Measurements from ENCODE around the gene KLK8. TPM values are rescaled to one million over a fixed set of nuclear protein-coding genes. Genes with fewer than 3 reads are reported as not detected.

KLK8 gene
- total RNA-seq, 4 donors from 2014 or later = 19.7 to 126 (median 87.2) TPM

DNA sequence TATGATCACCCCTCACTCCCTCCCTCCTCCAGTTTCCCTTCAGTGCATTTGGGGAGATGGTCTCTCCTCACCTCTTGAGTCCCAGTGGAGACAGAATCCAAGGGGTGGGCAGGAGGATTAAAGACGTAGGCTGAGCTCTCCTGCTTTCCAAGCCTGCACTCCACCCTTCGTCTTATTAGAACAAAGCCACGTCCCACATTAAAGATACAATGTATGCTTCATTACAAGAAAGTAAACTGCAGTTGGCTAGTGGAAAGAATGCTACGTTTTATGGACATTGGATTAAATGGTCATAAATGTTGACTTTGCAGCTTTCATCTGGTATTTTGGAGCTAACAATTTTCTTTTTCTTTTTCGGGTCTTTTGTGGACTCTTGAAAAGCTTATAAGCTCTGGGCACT, 26.5 kb upstream of the KLK8 start:
- DNase-seq (ENCODE audit: low spot score in 2 of 2) = no peak
- H3K27ac ChIP-seq = peak overlapping the region; percentile 82
- TF ChIP-seq POLR2AphosphoS5 (IDR thresholded peaks at IDR 0.05) (no peak), POLR2A (IDR thresholded peaks at IDR 0.05) (no peak), EP300 (IDR thresholded peaks at IDR 0.05) (no peak)
- TF ChIP-seq, protein P1, sequence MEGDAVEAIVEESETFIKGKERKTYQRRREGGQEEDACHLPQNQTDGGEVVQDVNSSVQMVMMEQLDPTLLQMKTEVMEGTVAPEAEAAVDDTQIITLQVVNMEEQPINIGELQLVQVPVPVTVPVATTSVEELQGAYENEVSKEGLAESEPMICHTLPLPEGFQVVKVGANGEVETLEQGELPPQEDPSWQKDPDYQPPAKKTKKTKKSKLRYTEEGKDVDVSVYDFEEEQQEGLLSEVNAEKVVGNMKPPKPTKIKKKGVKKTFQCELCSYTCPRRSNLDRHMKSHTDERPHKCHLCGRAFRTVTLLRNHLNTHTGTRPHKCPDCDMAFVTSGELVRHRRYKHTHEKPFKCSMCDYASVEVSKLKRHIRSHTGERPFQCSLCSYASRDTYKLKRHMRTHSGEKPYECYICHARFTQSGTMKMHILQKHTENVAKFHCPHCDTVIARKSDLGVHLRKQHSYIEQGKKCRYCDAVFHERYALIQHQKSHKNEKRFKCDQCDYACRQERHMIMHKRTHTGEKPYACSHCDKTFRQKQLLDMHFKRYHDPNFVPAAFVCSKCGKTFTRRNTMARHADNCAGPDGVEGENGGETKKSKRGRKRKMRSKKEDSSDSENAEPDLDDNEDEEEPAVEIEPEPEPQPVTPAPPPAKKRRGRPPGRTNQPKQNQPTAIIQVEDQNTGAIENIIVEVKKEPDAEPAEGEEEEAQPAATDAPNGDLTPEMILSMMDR (IDR thresholded peaks at IDR 0.05) = no peak
- peaks cover 34% of the 10 kb centered on the region for H3K27me3 ChIP-seq
- H3K4me1 ChIP-seq = peaks cover 3% of the 10 kb centered on the region
- H3K36me3 ChIP-seq = no peaks in the 10 kb centered on the region
- H3K9me3 ChIP-seq = no peaks in the 10 kb centered on the region
- WGBS = 47% methylated on average over 5 of the region's 5 CpGs
- no peak overlapping the region for H3K4me3 ChIP-seq

DNA sequence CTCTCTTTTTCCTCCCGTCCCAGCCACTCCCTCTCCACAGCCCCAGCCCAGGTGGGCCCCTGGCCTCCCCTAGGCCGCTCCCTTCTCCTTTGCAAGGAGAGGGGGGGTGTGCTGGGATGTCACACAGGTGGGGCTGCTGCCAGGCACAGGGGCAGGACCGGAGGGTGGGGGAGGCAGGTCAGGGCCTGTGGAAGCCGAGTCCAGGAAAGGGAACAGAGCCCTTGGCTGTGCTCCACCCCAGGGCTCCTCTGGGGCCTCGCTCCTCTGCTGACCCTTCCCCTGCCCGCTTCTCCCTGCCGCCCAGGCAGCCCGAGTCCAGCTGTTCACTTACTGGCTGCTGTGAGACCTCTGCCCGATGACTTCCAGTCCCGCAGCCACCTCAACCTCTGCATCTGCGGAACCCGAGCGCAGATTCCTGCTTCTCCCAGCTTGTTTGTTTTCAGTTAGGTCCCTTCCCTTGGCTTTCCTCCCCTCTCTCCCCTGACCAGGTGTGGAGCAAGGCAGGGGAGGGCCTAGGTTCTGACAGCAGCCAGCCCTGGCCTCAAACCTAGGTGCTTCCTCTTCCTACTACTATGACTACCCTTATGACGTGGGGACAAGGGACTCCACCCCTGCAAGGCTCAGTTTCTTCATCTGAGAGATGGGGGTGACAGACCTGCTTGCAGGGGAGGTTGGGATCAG, 25.9 kb upstream of the KLK8 start:
- peak overlapping the region; percentile 34 for H3K4me3 ChIP-seq
- peaks cover 40% of the 10 kb centered on the region for H3K27me3 ChIP-seq
- H3K27ac ChIP-seq = peak overlapping the region; percentile 82
- H3K4me1 ChIP-seq = peaks cover 3% of the 10 kb centered on the region
- H3K9me3 ChIP-seq = no peaks in the 10 kb centered on the region
- peak in 1 of 2 donors; percentile 54 for DNase-seq (ENCODE audit: low spot score in 2 of 2)
- H3K36me3 ChIP-seq = no peaks in the 10 kb centered on the region
- WGBS = 27% methylated on average over 14 of the region's 14 CpGs
- TF ChIP-seq, protein P1 (IDR thresholded peaks at IDR 0.05) = no peak

DNA sequence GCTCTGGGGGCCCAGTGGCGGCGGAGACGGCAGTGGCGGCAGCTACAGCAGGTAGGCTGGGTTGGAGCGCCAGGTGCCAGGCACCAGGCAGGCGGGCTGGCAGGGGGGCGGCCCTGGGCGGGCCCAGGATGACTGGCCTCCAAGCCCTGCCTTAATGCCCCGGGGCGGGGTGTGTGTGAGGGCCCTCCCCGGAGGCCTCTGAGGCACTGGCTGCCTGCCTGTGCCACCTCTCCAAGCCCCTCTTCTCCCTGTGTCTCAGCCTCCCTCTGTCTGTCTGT, 25.1 kb upstream of the KLK8 start, which contains the start of gene KLK11:
Gene KLK11 (minus strand): TSS at position 63 of the 278 bp plus-strand sequence. CDS start 985 bp downstream, outside the sequence.
- Histone ChIP-seq H3K4me1 (peaks cover 3% of the 10 kb centered on the region), H3K27me3 (peaks cover 40% of the 10 kb centered on the region), H3K4me3 (peak within 1 kb of the TSS; percentile 34), H3K27ac (peak within 1 kb of the TSS; percentile 82), H3K9me3 (no peaks in the 10 kb centered on the region), H3K36me3 (no peaks in the 10 kb centered on the region)
- peak in 1 of 2 donors; percentile 64 for DNase-seq (ENCODE audit: low spot score in 2 of 2)
- no peak for TF ChIP-seq EP300 (IDR thresholded peaks at IDR 0.05)
- no peak for TF ChIP-seq POLR2AphosphoS5 (IDR thresholded peaks at IDR 0.05)
- TF ChIP-seq, protein P1 (IDR thresholded peaks at IDR 0.05) = no peak
- no peak for TF ChIP-seq POLR2A (IDR thresholded peaks at IDR 0.05)
- WGBS = 58% methylated on average over 11 of the region's 11 CpGs

DNA sequence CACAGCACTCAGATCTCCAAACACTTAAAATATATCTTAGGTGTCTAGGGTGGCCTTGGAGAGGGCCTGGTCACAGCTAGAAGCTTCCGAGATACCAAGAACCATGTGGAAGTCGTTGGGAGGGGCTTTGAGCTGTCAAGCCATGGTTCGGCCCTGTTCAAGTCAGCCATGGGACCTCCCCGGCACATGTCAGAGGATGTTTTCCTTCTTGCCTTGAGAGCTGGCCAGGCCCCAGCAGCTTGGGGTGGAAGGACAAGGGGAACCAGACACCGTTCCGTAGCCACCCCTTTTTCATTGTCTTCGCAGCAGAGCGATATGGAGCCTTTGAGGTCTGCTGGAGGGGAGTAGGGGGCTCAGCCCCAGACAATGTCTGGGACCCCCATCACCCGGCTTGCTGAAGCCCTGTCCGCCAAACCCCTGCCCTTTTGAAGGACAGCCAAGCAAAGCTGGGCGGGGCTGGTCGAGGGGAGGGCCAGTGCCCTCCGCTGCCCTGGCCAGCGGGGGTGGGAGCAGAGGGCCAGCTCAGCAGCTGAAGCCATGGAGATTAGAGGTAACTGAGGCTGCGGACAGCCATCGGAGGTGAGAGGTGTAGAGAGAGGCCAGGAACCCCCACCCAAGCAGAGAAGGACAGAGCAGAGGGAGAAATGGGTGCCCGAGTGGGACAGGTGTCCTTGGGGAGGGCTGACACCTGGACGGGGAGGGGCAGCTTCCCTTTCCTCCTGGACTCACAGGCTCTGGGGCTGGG, 24.6 kb upstream of the KLK8 start:
- DNase-seq (ENCODE audit: low spot score in 2 of 2) = peak in 1 of 2 donors; percentile 50
- Histone ChIP-seq H3K36me3 (no peaks in the 10 kb centered on the region), H3K27ac (peak overlapping the region; percentile 82), H3K9me3 (no peaks in the 10 kb centered on the region), H3K27me3 (peaks cover 40% of the 10 kb centered on the region), H3K4me3 (peak overlapping the region; percentile 34), H3K4me1 (peaks cover 8% of the 10 kb centered on the region)
- WGBS = 39% methylated on average over 16 of the region's 18 CpGs
- no peak for TF ChIP-seq POLR2A (IDR thresholded peaks at IDR 0.05)
- TF ChIP-seq EP300 (IDR thresholded peaks at IDR 0.05) = no peak
- TF ChIP-seq POLR2AphosphoS5 (IDR thresholded peaks at IDR 0.05) = no peak
- TF ChIP-seq, protein P1 (IDR thresholded peaks at IDR 0.05) = no peak

DNA sequence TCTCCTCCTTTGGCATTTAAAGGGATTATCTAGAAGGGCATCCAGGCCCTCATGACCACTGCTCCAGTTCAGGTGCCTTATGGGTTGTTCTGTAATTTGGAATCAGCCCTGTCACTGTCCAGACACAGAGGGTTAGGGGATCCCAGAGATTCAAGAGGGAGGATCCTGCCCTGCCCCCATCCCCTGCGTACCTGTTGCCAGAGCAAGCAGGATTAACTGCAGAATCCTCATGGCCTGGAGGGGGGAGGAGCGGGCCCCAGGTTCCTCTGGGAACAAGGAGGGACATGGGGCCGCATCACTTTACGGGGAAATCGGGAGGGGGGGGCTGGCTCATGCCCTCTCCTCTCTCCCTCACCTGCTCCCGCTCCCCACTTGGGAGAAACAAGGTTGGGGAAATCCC, 24.0 kb upstream of the KLK8 start:
- WGBS = 63% methylated on average over 2 of the region's 6 CpGs
- H3K9me3 ChIP-seq = no peaks in the 10 kb centered on the region

More for the DNA sequence above, 24.0 kb upstream of the KLK8 start:
- Histone ChIP-seq H3K27ac (peak overlapping the region; percentile 82), H3K36me3 (no peaks in the 10 kb centered on the region), H3K4me3 (peak overlapping the region; percentile 34), H3K27me3 (peaks cover 40% of the 10 kb centered on the region), H3K4me1 (peaks cover 11% of the 10 kb centered on the region)
- TF ChIP-seq EP300 (IDR thresholded peaks at IDR 0.05) = no peak
- TF ChIP-seq POLR2AphosphoS5 (IDR thresholded peaks at IDR 0.05) = no peak
- DNase-seq (ENCODE audit: low spot score in 2 of 2) = no peak

Measured in suprapubic skin (tissue), 4 donors.